H7 (cell line): ENCODE data around the gene PTPRN2. TPM values are rescaled to one million over a fixed set of nuclear protein-coding genes. Genes with fewer than 3 reads are reported as not detected.

ENCODE experiments used
- DNase-seq: peaks from one replicate; pipeline ENCODE4 v3.0.0; 2012
- H3K27me3 ChIP-seq: 2 replicates; pipeline ENCODE4 v1.6.0; 2011; ENCODE audit warnings: mild to moderate bottlenecking, low read length; ENCODE audit not compliant: control insufficient read depth, insufficient read depth
- H3K36me3 ChIP-seq: replicated peaks from 2 replicates; pipeline ENCODE4 v1.5.1; 2011; ENCODE audit warnings: low read length; ENCODE audit not compliant: control insufficient read depth, insufficient read depth
- H3K4me3 ChIP-seq: 2 replicates; pipeline ENCODE4 v1.5.1; 2011; ENCODE audit warnings: low read depth, mild to moderate bottlenecking, control low read depth, low read length, moderate library complexity; ENCODE audit not compliant: insufficient read depth
- total RNA-seq: library from RNA; depleted of rRNA; stranded (reverse); fragments of >200 nt; shearing (Covaris generic); gene quantifications from 2 replicates; pipeline ENCODE4 v1.2.3, GENCODE V29; 2014

The PTPRN2 gene
- total RNA-seq, 1 experiment from 2014 or later = 0.80 TPM

DNA sequence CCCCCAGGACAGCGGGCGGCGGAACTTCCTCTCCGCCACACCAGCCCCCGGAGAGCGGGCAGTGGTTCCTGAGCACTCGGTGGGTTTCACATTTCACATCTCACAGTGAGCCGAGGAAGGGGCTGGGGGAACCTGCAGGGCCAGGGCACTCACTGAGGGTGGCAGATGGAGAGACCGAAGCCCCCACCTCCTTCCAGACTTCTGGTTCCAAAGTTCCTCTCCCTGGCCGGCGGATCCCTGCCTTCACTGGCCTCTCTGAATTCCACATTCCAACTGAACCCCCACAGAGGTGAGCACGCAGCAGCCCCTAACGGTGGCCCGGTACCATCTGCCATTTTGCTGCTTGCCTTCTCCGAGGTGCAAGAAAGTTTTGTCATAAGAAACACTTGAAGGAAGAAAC, 461.0 kb downstream of the PTPRN2 start:
- H3K4me3 ChIP-seq = no peak overlapping the region
- DNase-seq = no peak
- H3K36me3 ChIP-seq = no peaks in the 10 kb centered on the region
- no peaks in the 10 kb centered on the region for H3K27me3 ChIP-seq

DNA sequence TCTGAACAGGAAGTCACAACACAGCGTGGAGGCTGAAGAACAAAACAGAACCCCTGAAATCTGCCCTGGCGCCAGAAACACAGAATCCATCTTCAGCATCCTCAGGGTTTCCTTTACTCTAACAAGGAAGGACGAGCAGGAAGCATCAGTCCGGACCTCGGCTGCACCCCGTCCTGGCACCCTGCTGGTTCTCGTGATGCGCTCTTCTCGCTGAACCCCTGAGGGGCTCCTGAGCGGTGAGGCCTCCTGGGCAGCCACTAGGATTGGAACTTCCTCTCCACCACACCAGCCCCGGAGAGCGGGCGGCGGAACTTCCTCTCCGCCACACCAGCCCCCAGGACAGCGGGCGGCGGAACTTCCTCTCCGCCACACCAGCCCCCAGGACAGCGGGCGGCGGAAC, 461.9 kb downstream of the PTPRN2 start:
- Histone ChIP-seq H3K4me3 (no peak overlapping the region), H3K36me3 (no peaks in the 10 kb centered on the region)
- peak; percentile 43 for DNase-seq

DNA sequence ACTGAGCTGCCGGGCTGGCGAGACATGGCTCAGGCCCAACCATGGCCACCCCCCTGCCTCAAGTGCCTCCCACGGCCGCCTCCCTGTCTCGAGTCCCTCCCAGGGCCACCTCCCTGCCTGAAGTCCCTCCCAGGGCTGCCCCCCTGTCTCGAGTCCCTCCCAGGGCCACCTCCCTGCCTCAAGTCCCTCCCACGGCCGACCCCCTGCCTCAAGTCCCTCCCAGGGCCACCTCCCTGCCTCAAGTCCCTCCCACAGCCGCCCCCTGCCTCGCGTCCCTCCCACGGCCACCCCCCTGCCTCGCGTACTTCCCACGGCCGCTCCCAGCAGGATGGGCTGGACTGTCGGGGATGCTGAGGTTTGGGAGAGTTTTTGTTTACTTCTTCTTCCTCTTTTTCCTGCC, 462.5 kb downstream of the PTPRN2 start:
- no peak overlapping the region for H3K4me3 ChIP-seq
- no peaks in the 10 kb centered on the region for H3K36me3 ChIP-seq
- H3K27me3 ChIP-seq = no peaks in the 10 kb centered on the region
- DNase-seq = peak; percentile 64

More for the DNA sequence above, 461.9 kb downstream of the PTPRN2 start:
- H3K27me3 ChIP-seq = no peaks in the 10 kb centered on the region

DNA sequence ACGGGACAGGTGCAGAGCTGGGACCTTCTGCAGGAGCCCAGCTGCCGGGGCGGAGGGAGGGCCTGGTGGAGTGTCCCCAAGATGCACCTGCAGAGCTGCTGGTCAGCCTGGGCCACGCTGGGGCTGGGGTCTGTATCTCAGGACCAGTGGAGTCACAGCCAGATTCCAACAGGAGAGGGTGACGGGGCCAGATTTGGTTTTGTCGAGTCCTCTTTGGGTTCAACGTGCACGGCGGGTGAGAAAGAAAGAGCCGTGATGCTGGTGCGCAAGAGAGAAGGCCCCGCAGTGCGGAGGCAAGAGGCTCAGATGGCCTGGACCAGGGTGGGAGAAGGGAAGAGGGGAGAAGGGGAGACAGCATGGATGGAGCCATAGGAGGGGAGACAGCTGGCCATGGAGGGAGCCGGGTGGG, 462.9 kb downstream of the PTPRN2 start:
- Histone ChIP-seq H3K27me3 (no peaks in the 10 kb centered on the region), H3K4me3 (no peak overlapping the region), H3K36me3 (no peaks in the 10 kb centered on the region)
- DNase-seq = no peak

DNA sequence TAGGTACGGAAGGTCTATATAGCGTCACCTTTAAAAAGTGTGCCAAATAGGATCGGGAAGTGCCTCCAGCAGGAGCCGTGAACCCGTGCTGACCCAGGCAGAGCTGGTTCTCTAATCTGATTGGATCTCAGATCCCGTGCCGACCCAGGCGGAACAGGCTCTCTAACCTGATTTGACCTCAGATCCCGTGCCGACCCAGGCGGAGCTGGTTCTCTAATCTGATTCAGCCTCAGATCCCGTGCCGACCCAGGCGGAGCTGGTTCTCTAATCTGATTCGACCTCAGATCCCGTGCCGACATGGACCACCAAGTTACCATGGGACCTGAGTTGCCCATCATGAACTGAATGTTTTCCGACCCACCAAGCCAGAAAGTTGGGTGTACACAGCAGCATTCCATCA, 463.9 kb downstream of the PTPRN2 start:
- no peaks in the 10 kb centered on the region for H3K36me3 ChIP-seq
- DNase-seq = peak; percentile 28
- no peak overlapping the region for H3K4me3 ChIP-seq
- no peaks in the 10 kb centered on the region for H3K27me3 ChIP-seq

DNA sequence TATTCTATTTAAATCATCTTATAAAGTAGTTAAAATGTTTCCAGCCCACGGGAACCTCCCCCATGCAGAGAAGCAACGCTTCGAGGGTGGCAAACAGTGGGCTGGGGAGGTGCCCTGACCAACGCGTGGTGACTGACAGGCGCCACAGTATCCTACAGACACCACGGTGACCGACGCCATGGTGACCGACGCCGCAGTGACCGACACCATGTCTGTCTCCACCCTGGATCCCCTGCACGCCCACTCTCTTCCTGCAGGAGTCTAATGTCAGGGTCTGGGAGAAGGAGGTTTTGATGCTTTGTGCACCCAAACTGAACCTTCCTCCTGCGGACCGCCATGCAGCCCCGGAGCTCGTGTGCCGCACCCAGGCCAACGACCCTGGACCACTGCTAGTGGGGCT, 464.4 kb downstream of the PTPRN2 start:
- Histone ChIP-seq H3K27me3 (no peaks in the 10 kb centered on the region), H3K36me3 (no peaks in the 10 kb centered on the region), H3K4me3 (no peak overlapping the region)
- DNase-seq = peak; percentile 37

DNA sequence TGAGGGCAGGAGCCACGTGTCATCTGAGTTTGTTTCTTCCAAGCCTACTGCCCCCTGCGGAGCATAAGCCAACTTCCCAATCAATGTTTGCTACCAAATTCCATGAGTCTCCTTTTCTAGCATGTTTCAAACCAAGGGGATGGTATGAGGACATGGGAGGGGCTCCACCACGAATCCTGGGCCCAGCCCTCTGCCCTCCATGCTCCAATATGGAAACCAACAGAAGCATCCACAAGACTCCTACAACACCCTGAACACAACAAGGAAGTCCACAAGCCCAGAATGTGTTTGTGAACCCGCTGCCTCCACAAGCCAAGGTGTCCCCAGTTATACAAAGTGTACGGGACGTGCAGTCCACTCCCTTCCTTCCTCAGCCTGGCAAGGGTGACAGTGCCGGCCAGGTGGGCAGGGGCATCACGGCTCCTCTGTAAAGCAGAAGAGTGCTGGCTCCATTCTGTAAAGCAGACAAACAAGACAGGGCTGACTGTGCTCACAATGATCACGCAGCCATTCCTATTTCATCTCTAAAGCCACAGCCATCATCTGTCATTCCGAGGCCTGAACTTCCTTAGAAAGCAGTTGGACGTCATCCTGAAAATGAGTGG, 466.1 kb downstream of the PTPRN2 start:
- DNase-seq = no peak
- Histone ChIP-seq H3K27me3 (no peaks in the 10 kb centered on the region), H3K4me3 (no peak overlapping the region), H3K36me3 (no peaks in the 10 kb centered on the region)

DNA sequence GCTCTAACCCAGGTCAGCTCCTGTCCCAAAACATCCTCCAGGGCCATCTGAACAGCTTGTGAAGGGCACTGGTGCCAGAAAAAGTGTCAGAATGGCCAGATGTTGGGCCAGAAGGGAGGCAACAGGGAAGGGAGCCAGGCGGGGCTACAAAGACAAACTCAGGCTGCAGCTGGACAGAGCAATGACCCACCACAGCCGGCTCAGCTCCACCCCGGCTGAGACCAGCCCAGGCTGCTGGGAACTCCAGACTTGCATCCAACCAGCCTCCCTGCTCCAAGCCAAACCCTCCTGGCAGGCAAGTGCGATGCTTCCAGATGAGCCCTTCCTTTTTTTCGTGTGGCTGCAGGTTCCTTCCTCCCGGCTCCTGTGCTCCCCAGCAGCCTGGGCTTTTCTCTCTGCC, 466.9 kb downstream of the PTPRN2 start:
- DNase-seq = no peak
- Histone ChIP-seq H3K27me3 (no peaks in the 10 kb centered on the region), H3K4me3 (no peak overlapping the region), H3K36me3 (no peaks in the 10 kb centered on the region)

DNA sequence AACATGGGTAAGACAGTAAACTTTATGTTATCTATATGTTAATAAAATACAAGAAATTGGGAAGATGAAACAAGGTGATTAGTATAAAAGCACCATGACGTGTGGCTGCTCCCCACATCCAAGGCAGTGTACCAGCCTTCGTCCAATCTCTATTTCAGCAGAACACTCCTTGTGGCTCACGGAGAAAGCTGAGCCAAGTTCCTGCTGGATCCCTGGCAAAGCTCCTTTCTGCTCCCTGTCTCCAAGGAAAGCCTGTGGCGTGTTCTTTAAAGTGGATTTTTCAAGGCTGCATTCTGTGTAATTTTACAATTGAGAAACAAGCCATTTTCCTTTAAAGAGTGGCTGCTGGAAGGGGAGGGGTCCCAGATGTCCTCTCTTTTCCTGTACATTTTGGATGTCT, 467.3 kb downstream of the PTPRN2 start:
- no peaks in the 10 kb centered on the region for H3K27me3 ChIP-seq
- no peaks in the 10 kb centered on the region for H3K36me3 ChIP-seq
- no peak for DNase-seq
- no peak overlapping the region for H3K4me3 ChIP-seq

DNA sequence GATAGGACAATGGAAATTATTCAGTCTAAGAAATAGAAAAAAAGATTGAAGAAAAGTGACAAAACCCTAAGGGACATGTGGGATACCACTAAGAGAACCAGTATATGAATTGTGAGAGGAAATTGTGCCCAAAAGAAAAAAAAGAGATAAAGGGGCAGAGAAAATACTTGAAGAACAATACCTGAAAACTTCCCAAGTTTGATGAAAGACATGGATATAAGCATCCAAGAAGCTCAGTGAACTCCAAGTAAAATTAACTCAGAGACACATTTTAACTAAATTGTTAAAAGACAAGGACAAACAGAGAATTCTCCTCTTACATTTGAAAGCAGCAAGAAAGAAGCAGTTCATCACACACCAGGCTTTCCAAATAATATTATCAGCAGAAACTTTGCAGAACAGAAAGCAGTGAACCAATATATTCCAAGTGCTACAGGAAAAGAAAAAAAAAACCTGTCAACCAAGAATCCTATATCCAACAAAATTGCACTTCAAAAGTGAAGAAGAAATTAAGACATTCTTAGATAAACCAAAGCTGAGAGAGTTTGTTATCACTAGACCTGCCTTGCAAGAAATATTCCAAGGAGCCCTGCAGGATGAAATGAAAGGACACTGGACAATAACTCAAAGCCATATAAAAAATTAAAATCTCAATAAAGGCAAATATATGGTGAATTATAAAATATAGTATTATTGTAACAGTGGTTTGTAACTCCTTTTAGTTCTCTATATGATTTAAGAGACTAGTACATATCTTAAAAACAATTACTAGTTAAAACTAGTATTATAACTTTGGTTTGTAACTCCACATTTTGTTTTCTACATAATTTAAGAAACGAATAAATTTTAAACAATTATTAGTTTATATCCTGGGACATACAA, 470.0 kb downstream of the PTPRN2 start:
- Histone ChIP-seq H3K36me3 (no peaks in the 10 kb centered on the region), H3K27me3 (no peaks in the 10 kb centered on the region), H3K4me3 (no peak overlapping the region)
- no peak for DNase-seq

DNA sequence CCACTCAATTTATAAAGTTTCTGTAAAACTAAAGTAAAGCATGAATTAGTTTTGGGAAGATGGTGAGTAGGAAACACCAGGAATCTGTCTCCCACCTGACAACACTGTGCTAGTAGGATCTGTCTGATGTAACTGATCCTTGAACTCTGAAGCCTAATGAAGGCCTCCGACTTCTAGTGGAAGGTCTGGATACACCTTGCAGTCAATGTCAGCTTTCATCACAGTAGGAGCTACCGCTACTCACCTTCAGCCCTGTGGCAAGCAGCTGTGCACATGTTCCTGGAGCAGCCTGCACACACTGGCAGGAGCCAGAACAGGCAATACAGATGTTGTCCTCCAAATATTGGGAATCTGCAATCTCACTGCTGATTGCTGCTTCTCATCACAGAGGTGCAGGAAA, 471.4 kb downstream of the PTPRN2 start:
- Histone ChIP-seq H3K4me3 (no peak overlapping the region), H3K27me3 (no peaks in the 10 kb centered on the region), H3K36me3 (no peaks in the 10 kb centered on the region)
- DNase-seq = no peak

DNA sequence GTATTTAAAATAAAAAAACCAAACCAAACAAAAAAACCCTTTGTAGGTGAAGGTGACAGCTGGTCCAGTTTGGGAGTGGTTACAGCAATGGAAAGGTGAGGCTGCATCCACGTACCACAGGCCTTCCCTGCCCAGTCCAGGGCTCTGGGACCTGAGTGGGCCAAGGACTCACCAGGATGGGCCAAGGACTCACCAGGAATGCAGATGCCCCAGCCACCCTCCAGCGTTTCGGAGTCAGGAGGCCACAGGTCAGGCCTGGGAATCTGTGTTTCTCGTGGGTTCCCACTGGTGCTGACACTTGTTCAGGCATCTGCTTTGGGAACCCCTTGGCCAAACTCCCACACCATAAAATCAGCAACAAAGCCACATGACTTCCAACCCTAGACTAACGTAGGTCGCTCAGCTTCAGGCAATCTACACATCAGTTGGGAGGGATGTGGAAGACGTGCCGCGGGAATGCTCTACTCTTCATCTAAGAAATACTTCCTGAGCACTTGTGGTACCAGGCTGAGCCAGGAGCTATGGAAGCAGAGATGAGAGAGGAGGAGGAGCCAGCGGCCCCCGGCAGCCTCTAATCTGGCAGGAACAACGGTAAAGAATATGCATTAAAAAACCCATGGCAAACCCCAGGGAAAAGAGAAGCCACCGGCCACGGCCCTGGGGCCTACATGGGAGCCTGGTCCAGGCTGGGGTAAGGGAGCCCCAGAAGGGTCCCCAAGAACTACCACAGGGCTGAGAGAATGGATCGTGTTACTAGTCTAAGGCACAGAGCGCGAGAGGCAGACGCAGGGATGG, 473.4 kb downstream of the PTPRN2 start:
- Histone ChIP-seq H3K36me3 (no peaks in the 10 kb centered on the region), H3K27me3 (no peaks in the 10 kb centered on the region), H3K4me3 (no peak overlapping the region)
- peak; percentile 23 for DNase-seq

DNA sequence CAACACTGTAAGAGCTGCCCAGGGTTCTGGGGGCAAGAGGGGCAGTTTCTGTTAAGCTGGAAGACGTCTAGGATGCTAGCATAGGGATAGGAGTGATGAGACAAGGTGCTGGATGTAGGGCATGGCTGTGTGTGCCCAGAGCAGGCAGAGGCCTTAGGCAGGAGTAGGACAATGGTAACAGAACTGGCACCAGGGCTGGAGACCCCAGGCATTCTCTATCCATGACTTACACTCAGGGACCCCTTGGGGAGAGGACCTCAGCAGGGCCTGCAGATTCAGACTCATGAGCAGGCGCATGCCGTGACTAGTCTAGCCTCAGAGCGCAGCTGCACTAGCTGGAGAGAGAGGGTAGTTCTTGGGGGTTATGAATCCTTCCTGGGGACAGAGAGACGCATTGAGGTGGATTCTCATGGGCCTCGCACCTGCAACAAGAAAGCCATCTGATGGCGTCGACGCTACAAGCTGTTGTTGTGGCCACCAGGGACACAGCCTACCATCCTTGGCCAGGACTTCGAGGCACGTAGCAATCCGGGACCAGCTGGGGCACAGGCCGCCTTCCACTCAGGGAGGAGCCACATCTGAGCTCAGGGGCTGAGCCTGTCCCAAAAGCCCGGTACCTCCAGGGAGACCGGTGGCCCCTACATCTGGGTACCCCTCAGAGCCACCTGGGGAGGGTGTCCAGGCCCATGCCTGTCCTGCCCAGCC, 474.1 kb downstream of the PTPRN2 start:
- Histone ChIP-seq H3K4me3 (no peak overlapping the region), H3K36me3 (no peaks in the 10 kb centered on the region), H3K27me3 (no peaks in the 10 kb centered on the region)
- peak; percentile 24 for DNase-seq

DNA sequence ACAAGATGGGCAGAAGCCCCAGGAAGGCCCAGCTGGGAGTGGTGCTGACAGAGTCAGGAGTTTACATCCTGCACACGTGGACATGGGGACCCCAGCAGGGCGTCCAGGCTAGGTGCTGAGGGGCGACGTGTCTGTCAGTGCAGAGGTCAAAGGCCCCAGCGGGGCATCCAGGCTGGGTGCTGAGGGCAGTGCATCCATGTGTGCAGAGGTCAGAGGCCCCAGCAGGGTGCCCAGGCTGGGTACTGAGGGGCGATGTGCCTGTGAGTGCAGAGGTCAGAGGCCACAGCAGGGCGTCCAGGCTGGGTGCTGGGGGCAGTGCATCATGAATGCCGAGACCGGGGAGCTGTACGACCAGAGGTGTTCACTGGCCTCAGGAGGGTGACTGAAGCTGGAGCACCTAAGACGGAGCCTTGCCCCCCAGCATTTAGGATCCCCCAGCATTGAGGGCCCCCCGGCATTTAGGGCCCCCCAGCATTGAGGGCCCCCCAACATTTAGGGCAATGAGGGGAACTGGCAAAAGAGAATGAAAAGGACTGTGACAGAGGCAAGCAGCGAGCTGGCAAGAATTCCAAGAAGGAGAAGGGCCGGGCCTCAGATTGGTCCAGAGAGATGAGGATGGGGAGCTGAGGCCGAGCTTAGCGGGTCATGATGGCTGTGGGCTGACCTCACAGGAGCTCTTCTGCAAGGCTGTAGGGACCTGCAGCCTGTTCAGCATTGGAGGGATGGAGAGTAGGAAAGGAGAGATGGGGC, 474.9 kb downstream of the PTPRN2 start:
- no peaks in the 10 kb centered on the region for H3K27me3 ChIP-seq
- H3K4me3 ChIP-seq = no peak overlapping the region
- peak; percentile 31 for DNase-seq
- H3K36me3 ChIP-seq = no peaks in the 10 kb centered on the region
